ENCODE data around the gene PTCRA. TPM values are rescaled to one million over a fixed set of nuclear protein-coding genes. Genes with fewer than 3 reads are reported as not detected.
"Not testable (repeated sequence)": the region's sequence is repeated elsewhere in the genome, so short reads cannot be mapped to it uniquely, and the experiment has no call there.

PTCRA gene
- total RNA-seq, 2 experiments from 2014 or later: not detected

- POLR2A ChIA-PET: no interaction called here
These were observed 32.1 kb downstream of the PTCRA start for GRCh38 chr6:42947950-42948349.

GRCh38 chr6:42952389-42952788 is 36.5 kb downstream of the PTCRA start:
- H3K4me1 Mint-ChIP-seq (ENCODE audit: low read depth): no peaks in the 10 kb centered on the region
- no peak overlapping the region for H3K27ac Mint-ChIP-seq
- DNase-seq (no peak), ATAC-seq (no peak)
- no peaks in the 10 kb centered on the region for H3K27me3 Mint-ChIP-seq (ENCODE audit: low read depth)
- CTCF ChIA-PET: no interaction called here
- H3K36me3 Mint-ChIP-seq (ENCODE audit: low read depth): peaks cover 10% of the 10 kb centered on the region
- no peak overlapping the region for H3K4me3 Mint-ChIP-seq
- POLR2A ChIA-PET: interaction anchor here (0.8 kb wide), 1 partner anchor 23 kb away, joined by 3 read pairs; no protein-coding TSS in a partner anchor
- H3K9me3 Mint-ChIP-seq (ENCODE audit: insufficient read depth): no peaks in the 10 kb centered on the region

More at GRCh38 chr6:42947950-42948349, 32.1 kb downstream of the PTCRA start:
- ATAC-seq: no peak
- Mint-ChIP-seq H3K27me3 (ENCODE audit: low read depth) (no peaks in the 10 kb centered on the region), H3K4me3 (no peak overlapping the region), H3K4me1 (ENCODE audit: low read depth) (no peaks in the 10 kb centered on the region), H3K27ac (peak overlapping the region; percentile 34), H3K9me3 (ENCODE audit: insufficient read depth) (no peaks in the 10 kb centered on the region), H3K36me3 (ENCODE audit: low read depth) (peaks cover 29% of the 10 kb centered on the region)
- no peak for DNase-seq
- CTCF ChIA-PET: no interaction called here

- H3K4me1 Mint-ChIP-seq (ENCODE audit: low read depth); H3K27ac Mint-ChIP-seq; H3K36me3 Mint-ChIP-seq (ENCODE audit: low read depth); DNase-seq; POLR2A ChIA-PET; H3K27me3 Mint-ChIP-seq (ENCODE audit: low read depth); H3K9me3 Mint-ChIP-seq (ENCODE audit: insufficient read depth); CTCF ChIA-PET; ATAC-seq; H3K4me3 Mint-ChIP-seq: not testable (repeated sequence)
These were observed 38.6 kb downstream of the PTCRA start for GRCh38 chr6:42954405-42954804.

GRCh38 chr6:42958125-42958524 is 42.3 kb downstream of the PTCRA start:
- no peak overlapping the region for H3K27ac Mint-ChIP-seq
- ChIA-PET CTCF (interaction anchor here (1.2 kb wide), 1 partner anchor 57 kb away, joined by 3 read pairs; no protein-coding TSS in a partner anchor), POLR2A (interaction anchor here (0.6 kb wide), 1 partner anchor 150 kb away, joined by 5 read pairs; no protein-coding TSS in a partner anchor)
- H3K27me3 Mint-ChIP-seq (ENCODE audit: low read depth): peaks cover 4% of the 10 kb centered on the region
- ATAC-seq (no peak), DNase-seq (no peak)
- H3K9me3 Mint-ChIP-seq (ENCODE audit: insufficient read depth): no peaks in the 10 kb centered on the region
- peaks cover 13% of the 10 kb centered on the region for H3K4me1 Mint-ChIP-seq (ENCODE audit: low read depth)
- H3K36me3 Mint-ChIP-seq (ENCODE audit: low read depth): peaks cover 5% of the 10 kb centered on the region
- no peak overlapping the region for H3K4me3 Mint-ChIP-seq

- CTCF ChIA-PET: interaction anchor here (0.6 to 1.8 kb wide), 3 partner anchors 12 to 641 kb away, joined by 3 to 4 read pairs (median 4); no protein-coding TSS in a partner anchor
These were observed 44.0 kb downstream of the PTCRA start for GRCh38 chr6:42959917-42960242.

GRCh38 chr6:42960243-42961019 is 44.6 kb downstream of the PTCRA start, which contains the start of gene GNMT:
TSS of gene GNMT (plus strand) at chr6:42960754. CDS start at chr6:42960768, 14 bp downstream.
- H3K36me3 Mint-ChIP-seq (ENCODE audit: low read depth): peaks cover 8% of the 10 kb centered on the region
- H3K27me3 Mint-ChIP-seq (ENCODE audit: low read depth): peaks cover 4% of the 10 kb centered on the region
- ATAC-seq (peak; percentile 80), DNase-seq (peak; percentile 34)
- H3K4me1 Mint-ChIP-seq (ENCODE audit: low read depth): peaks cover 15% of the 10 kb centered on the region
- peak within 1 kb of the TSS; percentile 52 for H3K4me3 Mint-ChIP-seq
- no peak within 1 kb of the TSS for H3K27ac Mint-ChIP-seq
- ChIA-PET POLR2A (interaction anchor here (0.8 kb wide), 1 partner anchor 18 kb away, joined by 4 read pairs; the partner anchor contains the start of gene PEX6), CTCF (interaction anchor here (0.6 to 1.8 kb wide), 3 partner anchors 11 to 641 kb away, joined by 3 to 4 read pairs (median 4); no protein-coding TSS in a partner anchor)
- no peaks in the 10 kb centered on the region for H3K9me3 Mint-ChIP-seq (ENCODE audit: insufficient read depth)

More at GRCh38 chr6:42959917-42960242, 44.0 kb downstream of the PTCRA start:
- Mint-ChIP-seq H3K9me3 (ENCODE audit: insufficient read depth) (no peaks in the 10 kb centered on the region), H3K36me3 (ENCODE audit: low read depth) (peaks cover 8% of the 10 kb centered on the region), H3K4me1 (ENCODE audit: low read depth) (peaks cover 15% of the 10 kb centered on the region), H3K4me3 (peak overlapping the region; percentile 52), H3K27ac (no peak overlapping the region), H3K27me3 (ENCODE audit: low read depth) (peaks cover 4% of the 10 kb centered on the region)
- POLR2A ChIA-PET: no interaction called here
- ATAC-seq (no peak), DNase-seq (no peak)

- ATAC-seq: no peak
- peaks cover 4% of the 10 kb centered on the region for H3K27me3 Mint-ChIP-seq (ENCODE audit: low read depth)
- ChIA-PET CTCF (interaction anchor here (1.8 kb wide), 1 partner anchor 11 kb away, joined by 4 read pairs; no protein-coding TSS in a partner anchor), POLR2A (interaction anchor here (0.8 to 0.9 kb wide), 2 partner anchors 18 to 70 kb away, joined by 3 to 4 read pairs; partner anchors contain the start of gene PEX6)
- DNase-seq: no peak
- no peak overlapping the region for H3K27ac Mint-ChIP-seq
- H3K36me3 Mint-ChIP-seq (ENCODE audit: low read depth): peaks cover 8% of the 10 kb centered on the region
- peaks cover 15% of the 10 kb centered on the region for H3K4me1 Mint-ChIP-seq (ENCODE audit: low read depth)
- no peaks in the 10 kb centered on the region for H3K9me3 Mint-ChIP-seq (ENCODE audit: insufficient read depth)
- H3K4me3 Mint-ChIP-seq: no peak overlapping the region
These were observed 45.2 kb downstream of the PTCRA start for GRCh38 chr6:42961020-42961470.

- ChIA-PET CTCF (no interaction called here), POLR2A (interaction anchor here (0.6 to 0.9 kb wide), 2 partner anchors 72 to 315 kb away, joined by 3 read pairs; a partner anchor contains a TSS)
- peaks cover 15% of the 10 kb centered on the region for H3K4me1 Mint-ChIP-seq (ENCODE audit: low read depth)
- DNase-seq (no peak), ATAC-seq (no peak)
- H3K27ac Mint-ChIP-seq: no peak overlapping the region
- H3K27me3 Mint-ChIP-seq (ENCODE audit: low read depth): peaks cover 4% of the 10 kb centered on the region
- no peak overlapping the region for H3K4me3 Mint-ChIP-seq
- H3K9me3 Mint-ChIP-seq (ENCODE audit: insufficient read depth): no peaks in the 10 kb centered on the region
- H3K36me3 Mint-ChIP-seq (ENCODE audit: low read depth): peaks cover 8% of the 10 kb centered on the region
These were observed 46.2 kb downstream of the PTCRA start for GRCh38 chr6:42962096-42962495.

- DNase-seq (no peak), ATAC-seq (no peak)
- Mint-ChIP-seq H3K27ac (no peak overlapping the region), H3K4me3 (no peak overlapping the region), H3K36me3 (ENCODE audit: low read depth) (peaks cover 8% of the 10 kb centered on the region), H3K27me3 (ENCODE audit: low read depth) (peaks cover 4% of the 10 kb centered on the region), H3K9me3 (ENCODE audit: insufficient read depth) (no peaks in the 10 kb centered on the region), H3K4me1 (ENCODE audit: low read depth) (peaks cover 15% of the 10 kb centered on the region)
- ChIA-PET POLR2A (interaction anchor here (0.6 to 0.7 kb wide), 2 partner anchors 16 to 315 kb away, joined by 3 read pairs; no protein-coding TSS in a partner anchor), CTCF (interaction anchor here (2.3 to 2.4 kb wide), 2 partner anchors 16 to 181 kb away, joined by 5 to 12 read pairs; partner anchors contain the start of gene PEX6)
These were observed 46.8 kb downstream of the PTCRA start for GRCh38 chr6:42962502-42963178.

- CTCF ChIA-PET: interaction anchor here (2.3 to 2.4 kb wide), 2 partner anchors 15 to 180 kb away, joined by 5 to 12 read pairs; partner anchors contain the start of gene PEX6
- peaks cover 4% of the 10 kb centered on the region for H3K27me3 Mint-ChIP-seq (ENCODE audit: low read depth)
- ATAC-seq (peak; percentile 9), DNase-seq (no peak)
- no peak overlapping the region for H3K4me3 Mint-ChIP-seq
- POLR2A ChIA-PET: interaction anchor here (0.7 to 2.5 kb wide), 2 partner anchors 15 to 34 kb away, joined by 3 to 5 read pairs; partner anchors contain the start of gene CNPY3
- H3K4me1 Mint-ChIP-seq (ENCODE audit: low read depth): peaks cover 15% of the 10 kb centered on the region
- peaks cover 8% of the 10 kb centered on the region for H3K36me3 Mint-ChIP-seq (ENCODE audit: low read depth)
- no peaks in the 10 kb centered on the region for H3K9me3 Mint-ChIP-seq (ENCODE audit: insufficient read depth)
- H3K27ac Mint-ChIP-seq: no peak overlapping the region
These were observed 47.5 kb downstream of the PTCRA start for GRCh38 chr6:42963179-42963854.
